Glutamatergic neuron (in vitro differentiated cells): Measurements from ENCODE around the gene ZBTB16. TPM values are rescaled to one million over a fixed set of nuclear protein-coding genes. Genes with fewer than 3 reads are reported as not detected.

Experiments
- DNase-seq: peaks from one replicate; pipeline ENCODE4 v3.0.0; 2022
- H3K27ac Mint-ChIP-seq: one replicate; pipeline ENCODE4 v1.8.0; 2020; ENCODE audit warnings: mild to moderate bottlenecking, mixed read lengths, inconsistent platforms; ENCODE audit not compliant: unreplicated experiment
- H3K27me3 Mint-ChIP-seq: one replicate; pipeline ENCODE4 v1.8.0; 2020; ENCODE audit warnings: mild to moderate bottlenecking, moderate library complexity, mixed read lengths, inconsistent platforms; ENCODE audit not compliant: unreplicated experiment
- H3K36me3 Mint-ChIP-seq: one replicate; pipeline ENCODE4 v1.8.0; 2020; ENCODE audit warnings: mild to moderate bottlenecking, mixed read lengths, inconsistent platforms; ENCODE audit not compliant: unreplicated experiment
- H3K4me1 Mint-ChIP-seq: one replicate; pipeline ENCODE4 v1.8.0; 2020; ENCODE audit warnings: mild to moderate bottlenecking, low read depth, mixed read lengths, inconsistent platforms; ENCODE audit not compliant: unreplicated experiment
- H3K4me3 Mint-ChIP-seq: one replicate; pipeline ENCODE4 v1.8.0; 2020; ENCODE audit warnings: mild to moderate bottlenecking, mixed read lengths, inconsistent platforms; ENCODE audit not compliant: unreplicated experiment
- H3K9me3 Mint-ChIP-seq: one replicate; pipeline ENCODE4 v1.8.0; 2020; ENCODE audit warnings: mild to moderate bottlenecking, moderate library complexity, mixed read lengths, inconsistent platforms; ENCODE audit not compliant: unreplicated experiment
- CTCF ChIP-seq: fragments of 200-600 bp; sonication (generic); IDR thresholded peaks from one replicate; pipeline ENCODE4 v1.5.0; 2021; ENCODE audit not compliant: partially characterized antibody, unreplicated experiment
- total RNA-seq: library from RNA; stranded (reverse); fragmentation: NEBNext Ultra II Directional; extraction: Animal tissue kit (Norgen Biotek cat#: 25700); gene quantifications from one replicate; pipeline ENCODE4 v1.2.1, GENCODE V29; 2021; ENCODE audit not compliant: unreplicated experiment

Gene ZBTB16
- total RNA-seq, 1 donor from 2014 or later: 9.0 TPM

GRCh38 chr11:114058026-114058706 lies 1.3 kb upstream of the ZBTB16 start:
- Mint-ChIP-seq H3K9me3 (peaks cover 3% of the 10 kb centered on the region), H3K27ac (peak overlapping the region; percentile 40), H3K36me3 (no peaks in the 10 kb centered on the region), H3K4me3 (peak overlapping the region; percentile 86), H3K4me1 (peaks cover 11% of the 10 kb centered on the region), H3K27me3 (peaks cover 11% of the 10 kb centered on the region)
- no peak for DNase-seq
- no peak for TF ChIP-seq CTCF

GRCh38 chr11:114058871-114059277 lies 637 bp upstream of the ZBTB16 start:
- Mint-ChIP-seq H3K27me3 (peaks cover 11% of the 10 kb centered on the region), H3K4me3 (peak overlapping the region; percentile 86), H3K27ac (peak overlapping the region; percentile 28), H3K9me3 (peaks cover 3% of the 10 kb centered on the region), H3K4me1 (peaks cover 11% of the 10 kb centered on the region), H3K36me3 (no peaks in the 10 kb centered on the region)
- no peak for TF ChIP-seq CTCF
- no peak for DNase-seq

GRCh38 chr11:114059984-114060391 lies 477 bp downstream of the ZBTB16 start:
- peaks cover 3% of the 10 kb centered on the region for H3K9me3 Mint-ChIP-seq
- H3K4me3 Mint-ChIP-seq: peak overlapping the region; percentile 93
- peak overlapping the region; percentile 48 for H3K27ac Mint-ChIP-seq
- peak; percentile 65 for DNase-seq
- peaks cover 11% of the 10 kb centered on the region for H3K27me3 Mint-ChIP-seq
- H3K4me1 Mint-ChIP-seq: peaks cover 11% of the 10 kb centered on the region
- TF ChIP-seq CTCF: no peak
- no peaks in the 10 kb centered on the region for H3K36me3 Mint-ChIP-seq

GRCh38 chr11:114060392-114061047 lies 1.0 kb downstream of the ZBTB16 start:
- no peaks in the 10 kb centered on the region for H3K36me3 Mint-ChIP-seq
- TF ChIP-seq CTCF: no peak
- peak; percentile 62 for DNase-seq
- H3K27ac Mint-ChIP-seq: peak overlapping the region; percentile 48
- H3K9me3 Mint-ChIP-seq: peaks cover 3% of the 10 kb centered on the region
- peaks cover 11% of the 10 kb centered on the region for H3K27me3 Mint-ChIP-seq
- peaks cover 11% of the 10 kb centered on the region for H3K4me1 Mint-ChIP-seq
- H3K4me3 Mint-ChIP-seq: peak overlapping the region; percentile 93
